K562 (cell line): ENCODE data around the gene SECISBP2. TPM values are rescaled to one million over a fixed set of nuclear protein-coding genes. Genes with fewer than 3 reads are reported as not detected.

Source experiments
- ATAC-seq: fragments of 200-7000 bp; cut with Tn5 transposase; 3 replicates; pipeline ENCODE4 v1.9.1; 2020; ENCODE audit warnings: moderate library complexity
- BruUV-seq: library from RNA; stranded (reverse); fragments of 400-500 nt; replicated peaks from 2 replicates; lab custom pipeline; 2021; lab: Mats Ljungman, UMichigan
- CTCF ChIA-PET: fragments of 300-600 bp; formaldehyde crosslinking; extraction: SDS; loops from one replicate; lab custom pipeline; 2021; ENCODE audit warnings: low intra/inter-chr PET ratio; lab: Yijun Ruan, JAX
- POLR2A ChIA-PET: fragments of 300-600, 350-650 bp; sonication (Branson Sonifier 250); formaldehyde crosslinking; extraction: SDS; loops from one replicate; lab custom pipeline; 2021; ENCODE audit warnings: antibody characterized with exemption, inconsistent platforms; lab: Yijun Ruan, JAX
- DNase-seq, 4 experiments: peaks; one replicate each; pipeline versions ENCODE4 v3.0.0 to v3.0.0-alpha.2; 2011 to 2018; ENCODE audit warnings: low spot score in 3 of 4, mixed read lengths in 3 of 4; ENCODE audit errors: extremely low read depth in 1 of 4
- FAIRE-seq: peaks from 2 replicates; lab custom pipeline; 2011; peaks lifted over from hg19 to GRCh38; lab: Jason Lieb, UNC
- H2AFZ ChIP-seq: 2 replicates; pipeline ENCODE4 v1.6.0; 2011; ENCODE audit warnings: low read depth, low read length, control low read depth, inconsistent platforms
- H3K27ac ChIP-seq: fragments of 200-600 bp; 3 replicates; pipeline ENCODE4 v1.8.0; 2011; ENCODE audit warnings: low read depth, mild to moderate bottlenecking, control low read depth, inconsistent platforms, low read length, moderate library complexity, mixed read lengths; ENCODE audit errors: extremely low read depth
- H3K27me3 ChIP-seq, 2 experiments: fragments of 300-600 bp in 1 of 2; 2 replicates in 1 of 2; 3 replicates in 1 of 2; pipeline versions ENCODE4 v1.6.0 to v1.8.0; 2011; ENCODE audit warnings: inconsistent platforms in 2 of 2, low read length in 2 of 2, mild to moderate bottlenecking in 1 of 2, mixed read lengths in 1 of 2, moderate library complexity in 1 of 2; ENCODE audit not compliant: control insufficient read depth in 2 of 2, insufficient read depth in 2 of 2
- H3K36me3 ChIP-seq: fragments of 300-600 bp; 3 replicates; pipeline ENCODE4 v1.8.0; 2011; ENCODE audit warnings: mild to moderate bottlenecking, low read length, inconsistent platforms; ENCODE audit not compliant: control insufficient read depth, insufficient read depth
- H3K4me1 ChIP-seq, 2 experiments: fragments of 200-600 bp in 1 of 2; replicated peaks in 1 of 2; 2 replicates in 1 of 2; 3 replicates in 1 of 2; pipeline versions ENCODE4 v1.5.1 to v1.8.0; 2011; ENCODE audit warnings: inconsistent platforms in 2 of 2, low read length in 2 of 2, mild to moderate bottlenecking in 1 of 2, mixed read lengths in 1 of 2, moderate library complexity in 1 of 2; ENCODE audit not compliant: control insufficient read depth in 2 of 2, insufficient read depth in 2 of 2
- H3K4me2 ChIP-seq: 2 replicates; pipeline ENCODE4 v1.6.1; 2011; ENCODE audit warnings: low read length, control low read depth, inconsistent platforms, mixed read lengths; ENCODE audit not compliant: insufficient read depth
- H3K4me3 ChIP-seq: fragments of 200-600 bp; sonication (generic), shearing (Covaris generic); 2 replicates; pipeline ENCODE4 v1.5.1; 2016; ENCODE audit warnings: control low read depth, inconsistent platforms
- H3K79me2 ChIP-seq: fragments of 200-600 bp; 3 replicates; pipeline ENCODE4 v1.8.0; 2011; ENCODE audit warnings: low read length, inconsistent platforms; ENCODE audit not compliant: control insufficient read depth, insufficient read depth
- H3K9ac ChIP-seq, 2 experiments: 2 replicates each; pipeline versions ENCODE4 v1.6.0 to v1.6.1; 2011; ENCODE audit warnings: low read depth in 2 of 2, low read length in 2 of 2, control low read depth in 1 of 2, inconsistent platforms in 1 of 2, mild to moderate bottlenecking in 1 of 2, mixed read lengths in 1 of 2; ENCODE audit not compliant: insufficient read depth in 1 of 2
- H3K9me1 ChIP-seq: one replicate; pipeline ENCODE4 v1.6.0; 2011; ENCODE audit warnings: inconsistent platforms, mild to moderate bottlenecking, low read length, moderate library complexity; ENCODE audit not compliant: control insufficient read depth, insufficient read depth
- H3K9me3 ChIP-seq: replicated peaks from 2 replicates; pipeline ENCODE4 v1.5.1; 2011; ENCODE audit warnings: low read depth, low read length, inconsistent platforms; ENCODE audit not compliant: control insufficient read depth, insufficient read depth
- H4K20me1 ChIP-seq: replicated peaks from 2 replicates; pipeline ENCODE4 v1.6.1; 2011; ENCODE audit warnings: low read length, inconsistent platforms, mixed read lengths; ENCODE audit not compliant: control insufficient read depth, insufficient read depth
- ATF1 ChIP-seq, 2 experiments: fragments of 450-650 bp in 1 of 2; IDR thresholded peaks; 2 replicates each; pipeline ENCODE4 v1.6.1; 2016; ENCODE audit warnings: missing compliant biosample characterization in 1 of 2, missing genetic modification characterization in 1 of 2
- CBX2 ChIP-seq: fragments of 200-600 bp; sonication (generic); IDR thresholded peaks from one replicate; pipeline ENCODE4 v1.6.1; 2012; ENCODE audit warnings: mild to moderate bottlenecking, low read length, inconsistent platforms; ENCODE audit not compliant: insufficient read depth, poor library complexity, severe bottlenecking
- HLTF ChIP-seq: fragments of 450-650 bp; IDR thresholded peaks from 2 replicates; pipeline ENCODE4 v1.6.1; 2016
- KAT7 ChIP-seq: sonication (generic); formaldehyde crosslinking; IDR thresholded peaks from 2 replicates; pipeline ENCODE4 v1.8.0; 2022; ENCODE audit warnings: missing genetic modification reagents, mild to moderate bottlenecking, borderline replicate concordance
- KLF1 ChIP-seq: fragments of 450-650 bp; IDR thresholded peaks from 2 replicates; pipeline ENCODE4 v1.6.1; 2016; ENCODE audit warnings: missing genetic modification characterization, missing compliant biosample characterization
- MTA3 ChIP-seq: fragments of 450-650 bp; formaldehyde crosslinking; IDR thresholded peaks from 2 replicates; pipeline ENCODE4 v1.6.1; 2017; ENCODE audit warnings: mild to moderate bottlenecking, borderline replicate concordance
- SMAD1 ChIP-seq: fragments of 150-350 bp; IDR thresholded peaks from 2 replicates; pipeline ENCODE4 v1.6.1; 2014; ENCODE audit warnings: low read length, low read depth; ENCODE audit not compliant: partially characterized antibody
- SNIP1 ChIP-seq: fragments of 450-650 bp; IDR thresholded peaks from 2 replicates; pipeline ENCODE4 v1.7.1; 2017; ENCODE audit warnings: low read depth, mild to moderate bottlenecking
- SREBF1 ChIP-seq: fragments of 150-350 bp; IDR thresholded peaks from 2 replicates; pipeline ENCODE4 v1.6.1; 2014; ENCODE audit warnings: antibody characterized with exemption, low read depth, low read length, borderline replicate concordance
- ZKSCAN3 ChIP-seq: fragments of 250-450 bp; sonication (Bioruptor Pico); IDR thresholded peaks from 2 replicates; pipeline ENCODE4 v1.4.0; 2020
- WGBS: fragments of 100-300 bp; shearing (Covaris generic); methylation state at CpG from one replicate; pipeline ENCODE4 v1.1.6; 2016; ENCODE audit warnings: low coverage, mixed read lengths; ENCODE audit not compliant: insufficient coverage; ENCODE audit errors: missing lambda C conversion rate; 5-methylcytosine and 5-hydroxymethylcytosine counted together
- in situ Hi-C: fragments of 300-500 bp; cut with MboI; formaldehyde crosslinking; loops from 4 replicates; pipeline ENCODE4 v1.15.0; 2018; ENCODE audit warnings: inconsistent platforms, mixed read lengths
- intact Hi-C: fragments of 100-400 bp; cut with micrococcal nuclease; formaldehyde crosslinking; loops from 2 replicates; pipeline ENCODE4 v1.14.2; 2022
- polyA plus RNA-seq, 8 experiments: library from polyadenylated mRNA; depleted of rRNA in 4 of 8; stranded (reverse) in 5 of 8; unstranded in 3 of 8; fragments of >200 nt; fragmentation: Nextera tagmentation in 2 of 8; fragmentation: Illumina TruSeq in 1 of 8; extraction: Ambion mirVana in 2 of 8; extraction: Trizol in 1 of 8; gene quantifications; 2 replicates each; pipeline versions ENCODE4 v1.2.1 to v1.2.3, GENCODE V29; 2011 to 2014; ENCODE audit warnings: inconsistent platforms in 1 of 8, missing spikeins in 1 of 8
- total RNA-seq, 7 experiments: library from RNA; depleted of rRNA in 6 of 7; stranded (reverse); fragments of >200 nt in 6 of 7; fragmentation: Illumina TruSeq in 2 of 7; extraction: Trizol in 2 of 7; gene quantifications; 2 replicates each; pipeline versions ENCODE4 v1.2.1 to v1.2.3, GENCODE V29; 2011 to 2021; ENCODE audit warnings: low replicate concordance in 1 of 7
- TF ChIP-seq, protein P1 (sequence below): sonication (generic); formaldehyde crosslinking; IDR thresholded peaks from 2 replicates; pipeline ENCODE4 v1.5.0; 2020; ENCODE audit warnings: missing genetic modification reagents
- TF ChIP-seq, protein P2 (sequence below): sonication (generic); formaldehyde crosslinking; IDR thresholded peaks from 2 replicates; pipeline ENCODE4 v1.8.1; 2023; ENCODE audit warnings: mild to moderate bottlenecking, missing genetic modification reagents, moderate library complexity
- TF ChIP-seq, protein P3 (sequence below): fragments of 250-450 bp; sonication (Bioruptor Pico); IDR thresholded peaks from 2 replicates; pipeline ENCODE4 v1.8.0; 2022; ENCODE audit warnings: moderate library complexity, mild to moderate bottlenecking, inconsistent platforms

SECISBP2 gene
- total and polyA plus RNA-seq, 9 of the 15 experiments (the other 6 are each of a cell fraction or from before 2014, with no cell fraction given) = 3.2 to 41.6 (median 26.1) TPM

DNA sequence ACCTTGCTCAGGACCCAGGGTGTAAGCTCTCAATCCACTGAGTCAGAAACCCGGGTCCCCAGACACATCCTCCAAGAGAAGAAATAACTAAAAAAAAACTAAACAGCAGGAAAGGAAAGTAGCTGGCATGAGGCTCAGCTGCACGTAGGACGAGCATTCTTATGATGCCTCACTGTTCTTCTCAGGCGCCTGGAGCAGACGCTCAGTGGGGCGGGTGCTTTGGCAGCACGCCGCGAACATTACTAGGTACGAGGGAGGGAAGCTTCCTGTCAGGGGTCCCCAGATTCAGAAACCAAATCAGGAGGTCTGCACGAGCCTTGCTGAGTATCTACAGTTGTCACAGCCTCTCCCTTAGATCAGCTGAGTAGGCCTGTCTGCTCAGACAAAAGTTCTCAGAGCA is 85.8 kb downstream of the SECISBP2 start:
- Histone ChIP-seq H4K20me1 (no peaks in the 10 kb centered on the region), H3K9me3 (no peaks in the 10 kb centered on the region), H3K79me2 (no peaks in the 10 kb centered on the region), H2AFZ (no peak overlapping the region), H3K4me1 (no peaks in the 10 kb centered on the region), H3K9ac (no peak overlapping the region), H3K36me3 (no peaks in the 10 kb centered on the region), H3K27me3 (peaks cover 0 to 37% of the 10 kb centered on the region in 2 experiments; a peak in 4 of 5 replicates), H3K9me1 (no peaks in the 10 kb centered on the region), H3K4me2 (no peak overlapping the region), H3K4me3 (no peak overlapping the region), H3K27ac (no peak overlapping the region)
- no peak for DNase-seq
- no TSS peak for BruUV-seq
- no peak for FAIRE-seq
- ChIA-PET POLR2A (no interaction called here), CTCF (no interaction called here)
- 9% methylated on average over 11 of the region's 11 CpGs for WGBS
- ATAC-seq = no peak
- in situ Hi-C loops (no loop called here), intact Hi-C loops (no loop called here)
- TF ChIP-seq, protein P1, sequence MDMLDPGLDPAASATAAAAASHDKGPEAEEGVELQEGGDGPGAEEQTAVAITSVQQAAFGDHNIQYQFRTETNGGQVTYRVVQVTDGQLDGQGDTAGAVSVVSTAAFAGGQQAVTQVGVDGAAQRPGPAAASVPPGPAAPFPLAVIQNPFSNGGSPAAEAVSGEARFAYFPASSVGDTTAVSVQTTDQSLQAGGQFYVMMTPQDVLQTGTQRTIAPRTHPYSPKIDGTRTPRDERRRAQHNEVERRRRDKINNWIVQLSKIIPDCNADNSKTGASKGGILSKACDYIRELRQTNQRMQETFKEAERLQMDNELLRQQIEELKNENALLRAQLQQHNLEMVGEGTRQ = no peak
- TF ChIP-seq MTA3 (no peak), ATF1 (CRISPR knock-in tag; IDR thresholded peaks at IDR 0.05) (no peak), ATF1 (tag; IDR thresholded peaks at IDR 0.05) (no peak), CBX2 (no peak), ZKSCAN3 (CRISPR knock-in tag) (no peak), KLF1 (tag) (no peak), SREBF1 (no peak), SNIP1 (no peak), HLTF (no peak), SMAD1 (no peak), KAT7 (no peak)
- TF ChIP-seq, protein P2, sequence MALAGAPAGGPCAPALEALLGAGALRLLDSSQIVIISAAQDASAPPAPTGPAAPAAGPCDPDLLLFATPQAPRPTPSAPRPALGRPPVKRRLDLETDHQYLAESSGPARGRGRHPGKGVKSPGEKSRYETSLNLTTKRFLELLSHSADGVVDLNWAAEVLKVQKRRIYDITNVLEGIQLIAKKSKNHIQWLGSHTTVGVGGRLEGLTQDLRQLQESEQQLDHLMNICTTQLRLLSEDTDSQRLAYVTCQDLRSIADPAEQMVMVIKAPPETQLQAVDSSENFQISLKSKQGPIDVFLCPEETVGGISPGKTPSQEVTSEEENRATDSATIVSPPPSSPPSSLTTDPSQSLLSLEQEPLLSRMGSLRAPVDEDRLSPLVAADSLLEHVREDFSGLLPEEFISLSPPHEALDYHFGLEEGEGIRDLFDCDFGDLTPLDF (CRISPR knock-in tag) = no peak
- TF ChIP-seq, protein P3, sequence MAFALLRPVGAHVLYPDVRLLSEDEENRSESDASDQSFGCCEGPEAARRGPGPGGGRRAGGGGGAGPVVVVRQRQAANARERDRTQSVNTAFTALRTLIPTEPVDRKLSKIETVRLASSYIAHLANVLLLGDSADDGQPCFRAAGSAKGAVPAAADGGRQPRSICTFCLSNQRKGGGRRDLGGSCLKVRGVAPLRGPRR (CRISPR knock-in tag) = no peak
